Measurements from ENCODE around the gene SMYD3. TPM values are rescaled to one million over a fixed set of nuclear protein-coding genes. Genes with fewer than 3 reads are reported as not detected.

The SMYD3 gene
- total RNA-seq, 1 donor from 2014 or later, result 80.8 TPM

DNA sequence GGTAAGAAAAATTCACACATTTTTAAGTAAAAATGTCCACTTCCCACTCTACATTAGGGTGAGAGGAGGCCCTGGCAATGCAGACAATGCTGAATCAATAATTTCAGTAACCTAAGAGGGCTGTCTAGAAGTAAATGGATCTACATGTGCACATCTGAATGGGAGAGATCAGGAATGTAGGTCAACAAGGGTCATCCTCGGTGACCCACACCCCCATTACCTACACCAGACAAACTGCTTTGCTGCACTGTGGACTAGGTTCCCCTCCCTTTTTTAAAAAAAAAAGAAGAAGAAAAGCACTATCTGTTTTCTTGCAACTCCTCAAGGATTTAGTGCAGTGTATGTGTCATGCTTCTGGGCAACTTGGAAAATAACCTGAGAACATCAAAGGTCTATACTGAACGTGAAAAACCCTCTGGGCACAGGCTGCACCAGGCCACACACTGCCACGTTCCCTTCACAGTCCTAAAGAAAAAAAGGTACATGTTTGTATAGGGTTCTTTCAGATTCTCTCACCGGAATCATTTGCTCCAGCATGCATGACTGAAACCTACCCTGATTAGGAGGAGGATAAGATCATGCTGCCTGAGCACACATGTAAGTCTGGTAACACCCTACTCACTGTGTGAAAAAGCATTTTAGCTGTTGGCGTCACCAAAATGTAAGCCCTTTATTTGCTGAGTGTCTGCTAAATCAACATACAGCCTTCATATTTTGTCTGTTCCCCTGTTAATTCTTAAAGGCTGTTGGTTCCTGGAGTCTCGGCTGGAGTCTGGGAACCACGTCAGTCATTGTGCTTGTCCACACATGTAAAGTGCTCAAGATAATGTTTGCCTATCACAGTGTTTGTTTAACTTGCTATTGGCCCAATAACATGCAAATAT, 341.0 kb downstream of the SMYD3 start:
- Histone ChIP-seq H4K20me1 (ENCODE audit: insufficient read depth, low read length) (no peaks in the 10 kb centered on the region), H3K79me2 (ENCODE audit: insufficient read depth, low read length) (no peaks in the 10 kb centered on the region), H3K9me3 (ENCODE audit: insufficient read depth, low read depth, low read length) (no peaks in the 10 kb centered on the region), H3K4me2 (ENCODE audit: low read length) (no peak overlapping the region), H3K9ac (ENCODE audit: low read length) (no peak overlapping the region), H3K27me3 (ENCODE audit: insufficient read depth, low read length) (no peaks in the 10 kb centered on the region), H3K36me3 (ENCODE audit: insufficient read depth, low read length) (no peaks in the 10 kb centered on the region), H2AFZ (ENCODE audit: low read depth, low read length) (no peak overlapping the region), H3K27ac (ENCODE audit: low read depth, low read length) (no peak overlapping the region), H3K4me1 (ENCODE audit: insufficient read depth, low read length) (peaks cover 8% of the 10 kb centered on the region), H3K4me3 (ENCODE audit: insufficient read depth, low read depth, low read length) (no peak overlapping the region)
- no peak for TF ChIP-seq EZH2 (IDR thresholded peaks at IDR 0.05; ENCODE audit: insufficient read depth, low read length)
- TF ChIP-seq, protein P1, sequence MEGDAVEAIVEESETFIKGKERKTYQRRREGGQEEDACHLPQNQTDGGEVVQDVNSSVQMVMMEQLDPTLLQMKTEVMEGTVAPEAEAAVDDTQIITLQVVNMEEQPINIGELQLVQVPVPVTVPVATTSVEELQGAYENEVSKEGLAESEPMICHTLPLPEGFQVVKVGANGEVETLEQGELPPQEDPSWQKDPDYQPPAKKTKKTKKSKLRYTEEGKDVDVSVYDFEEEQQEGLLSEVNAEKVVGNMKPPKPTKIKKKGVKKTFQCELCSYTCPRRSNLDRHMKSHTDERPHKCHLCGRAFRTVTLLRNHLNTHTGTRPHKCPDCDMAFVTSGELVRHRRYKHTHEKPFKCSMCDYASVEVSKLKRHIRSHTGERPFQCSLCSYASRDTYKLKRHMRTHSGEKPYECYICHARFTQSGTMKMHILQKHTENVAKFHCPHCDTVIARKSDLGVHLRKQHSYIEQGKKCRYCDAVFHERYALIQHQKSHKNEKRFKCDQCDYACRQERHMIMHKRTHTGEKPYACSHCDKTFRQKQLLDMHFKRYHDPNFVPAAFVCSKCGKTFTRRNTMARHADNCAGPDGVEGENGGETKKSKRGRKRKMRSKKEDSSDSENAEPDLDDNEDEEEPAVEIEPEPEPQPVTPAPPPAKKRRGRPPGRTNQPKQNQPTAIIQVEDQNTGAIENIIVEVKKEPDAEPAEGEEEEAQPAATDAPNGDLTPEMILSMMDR (IDR thresholded peaks at IDR 0.05; ENCODE audit: insufficient read depth, low read depth, low read length), result no peak
- no peak for FAIRE-seq
- Mint-ChIP-seq H3K36me3 (ENCODE audit: low read depth, unreplicated experiment) (peaks cover 4% of the 10 kb centered on the region), H3K4me3 (ENCODE audit: unreplicated experiment) (no peak overlapping the region), H3K27me3 (ENCODE audit: low read depth, unreplicated experiment) (no peaks in the 10 kb centered on the region), H3K9me3 (ENCODE audit: unreplicated experiment) (no peaks in the 10 kb centered on the region), H3K27ac (ENCODE audit: unreplicated experiment) (no peak overlapping the region), H3K4me1 (ENCODE audit: low read depth, unreplicated experiment) (peaks cover 7% of the 10 kb centered on the region)
- DNase-seq (ENCODE audit: low read depth), result no peak

DNA sequence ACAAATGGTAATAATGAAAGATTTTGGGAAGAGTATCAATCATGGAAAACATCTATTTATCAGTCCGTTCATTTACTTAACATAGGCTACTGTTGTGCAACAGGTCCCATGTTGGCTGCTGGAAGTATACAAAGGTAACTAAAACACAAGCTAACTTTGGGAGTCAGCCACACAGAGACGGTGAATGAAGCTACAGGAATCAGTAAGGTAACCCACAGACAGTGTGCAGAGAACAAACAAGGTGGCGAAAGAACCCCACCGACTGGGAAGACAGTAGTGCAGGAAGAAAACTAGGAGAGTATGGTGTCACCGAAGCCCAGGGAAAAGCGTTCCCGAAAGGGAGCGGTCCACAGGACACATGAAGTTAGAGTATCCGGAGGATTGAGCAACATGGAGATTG, 342.3 kb downstream of the SMYD3 start:
- Histone ChIP-seq H3K4me3 (ENCODE audit: insufficient read depth, low read depth, low read length) (no peak overlapping the region), H3K9me3 (ENCODE audit: insufficient read depth, low read depth, low read length) (no peaks in the 10 kb centered on the region), H2AFZ (ENCODE audit: low read depth, low read length) (no peak overlapping the region), H4K20me1 (ENCODE audit: insufficient read depth, low read length) (no peaks in the 10 kb centered on the region), H3K27me3 (ENCODE audit: insufficient read depth, low read length) (no peaks in the 10 kb centered on the region), H3K4me2 (ENCODE audit: low read length) (no peak overlapping the region), H3K79me2 (ENCODE audit: insufficient read depth, low read length) (no peaks in the 10 kb centered on the region), H3K4me1 (ENCODE audit: insufficient read depth, low read length) (peaks cover 8% of the 10 kb centered on the region), H3K27ac (ENCODE audit: low read depth, low read length) (no peak overlapping the region), H3K9ac (ENCODE audit: low read length) (no peak overlapping the region), H3K36me3 (ENCODE audit: insufficient read depth, low read length) (no peaks in the 10 kb centered on the region)
- no peak overlapping the region for H3K4me3 Mint-ChIP-seq (ENCODE audit: unreplicated experiment)
- no peak for FAIRE-seq
- H3K27ac Mint-ChIP-seq (ENCODE audit: unreplicated experiment), result no peak overlapping the region
- no peaks in the 10 kb centered on the region for H3K9me3 Mint-ChIP-seq (ENCODE audit: unreplicated experiment)
- peaks cover 6% of the 10 kb centered on the region for H3K36me3 Mint-ChIP-seq (ENCODE audit: low read depth, unreplicated experiment)
- peaks cover 7% of the 10 kb centered on the region for H3K4me1 Mint-ChIP-seq (ENCODE audit: low read depth, unreplicated experiment)
- TF ChIP-seq, protein P1 (IDR thresholded peaks at IDR 0.05; ENCODE audit: insufficient read depth, low read depth, low read length), result no peak
- no peak for TF ChIP-seq EZH2 (IDR thresholded peaks at IDR 0.05; ENCODE audit: insufficient read depth, low read length)
- no peaks in the 10 kb centered on the region for H3K27me3 Mint-ChIP-seq (ENCODE audit: low read depth, unreplicated experiment)
- no peak for DNase-seq (ENCODE audit: low read depth)

DNA sequence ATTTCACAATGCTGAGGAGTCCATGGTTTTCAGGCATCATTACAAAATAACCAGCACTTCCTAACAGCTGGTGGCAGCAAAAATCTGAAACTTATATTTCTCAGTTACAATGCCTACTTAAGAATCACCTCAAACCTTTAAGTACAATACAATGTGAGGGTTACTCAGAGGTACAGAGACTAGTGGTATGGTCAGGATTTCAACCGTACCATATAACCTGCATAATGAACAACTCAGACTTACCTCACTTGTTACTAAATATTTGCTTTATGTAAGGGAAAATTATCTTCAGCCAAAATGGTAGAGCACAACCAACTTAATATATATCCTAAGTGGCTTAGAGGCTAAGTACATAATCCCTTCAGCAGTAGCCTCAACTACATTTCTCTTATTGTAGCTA, 344.5 kb downstream of the SMYD3 start:
- H3K4me1 Mint-ChIP-seq (ENCODE audit: low read depth, unreplicated experiment), result peaks cover 4% of the 10 kb centered on the region
- no peak overlapping the region for H3K27ac ChIP-seq (ENCODE audit: low read depth, low read length)
- H3K27me3 ChIP-seq (ENCODE audit: insufficient read depth, low read length), result no peaks in the 10 kb centered on the region
- H3K9ac ChIP-seq (ENCODE audit: low read length), result no peak overlapping the region
- H3K4me2 ChIP-seq (ENCODE audit: low read length), result no peak overlapping the region
- no peak overlapping the region for H3K27ac Mint-ChIP-seq (ENCODE audit: unreplicated experiment)
- H3K36me3 ChIP-seq (ENCODE audit: insufficient read depth, low read length), result no peaks in the 10 kb centered on the region
- no peaks in the 10 kb centered on the region for H3K9me3 ChIP-seq (ENCODE audit: insufficient read depth, low read depth, low read length)
- H3K4me3 Mint-ChIP-seq (ENCODE audit: unreplicated experiment), result no peak overlapping the region
- H3K36me3 Mint-ChIP-seq (ENCODE audit: low read depth, unreplicated experiment), result peaks cover 6% of the 10 kb centered on the region
- no peak for FAIRE-seq
- TF ChIP-seq EZH2 (IDR thresholded peaks at IDR 0.05; ENCODE audit: insufficient read depth, low read length), result no peak
- TF ChIP-seq, protein P1 (IDR thresholded peaks at IDR 0.05; ENCODE audit: insufficient read depth, low read depth, low read length), result no peak
- no peaks in the 10 kb centered on the region for H4K20me1 ChIP-seq (ENCODE audit: insufficient read depth, low read length)
- no peak for DNase-seq (ENCODE audit: low read depth)
- no peak overlapping the region for H3K4me3 ChIP-seq (ENCODE audit: insufficient read depth, low read depth, low read length)
- no peak overlapping the region for H2AFZ ChIP-seq (ENCODE audit: low read depth, low read length)
- no peaks in the 10 kb centered on the region for H3K79me2 ChIP-seq (ENCODE audit: insufficient read depth, low read length)
- H3K9me3 Mint-ChIP-seq (ENCODE audit: unreplicated experiment), result no peaks in the 10 kb centered on the region
- H3K4me1 ChIP-seq (ENCODE audit: insufficient read depth, low read length), result peaks cover 8% of the 10 kb centered on the region
- no peaks in the 10 kb centered on the region for H3K27me3 Mint-ChIP-seq (ENCODE audit: low read depth, unreplicated experiment)

All from astrocyte (in vitro differentiated cells and primary cell).